Tibial artery (tissue), 4 donors: Measurements from ENCODE around the gene CAPN11.

Source experiments
- DNase-seq, 2 donors: peaks; one replicate each; pipeline ENCODE4 v3.0.0-alpha.2; 2019
- H3K27ac ChIP-seq, 2 donors: fragments of 200-600 bp; sonication (generic) in 1 of 2; 1 replicate in 1 of 2; 2 replicates in 1 of 2; pipeline ENCODE4 v1.5.1; 2018 to 2019; ENCODE audit warnings: mild to moderate bottlenecking in 1 of 2
- H3K27me3 ChIP-seq, 2 donors: fragments of 200-600 bp; sonication (generic) in 1 of 2; one replicate each; pipeline versions ENCODE4 v1.5.1 to v1.6.0; 2016 to 2019
- H3K36me3 ChIP-seq, 3 donors: fragments of 200-600 bp; sonication (generic) in 2 of 3; one replicate each; pipeline ENCODE4 v1.5.1; 2016 to 2019; ENCODE audit warnings: mild to moderate bottlenecking in 2 of 3
- H3K4me1 ChIP-seq, 4 donors: fragments of 200-600 bp; sonication (generic) in 2 of 4; 1 replicate in 3 of 4; 2 replicates in 1 of 4; pipeline ENCODE4 v1.5.1; 2016 to 2019
- H3K4me3 ChIP-seq, 2 donors: fragments of 200-600 bp; sonication (generic) in 1 of 2; 1 replicate in 1 of 2; 2 replicates in 1 of 2; pipeline ENCODE4 v1.5.1; 2018 to 2019; ENCODE audit warnings: mild to moderate bottlenecking in 2 of 2
- H3K9me3 ChIP-seq, 3 donors: fragments of 200-600 bp; sonication (generic) in 1 of 3; one replicate each; pipeline ENCODE4 v1.5.1; 2016 to 2019
- CTCF ChIP-seq, 2 experiments: fragments of 200-600 bp in 1 of 2; fragments of 450-650 bp in 1 of 2; IDR thresholded peaks; one replicate each; pipeline ENCODE4 v1.5.1; 2017 to 2019; ENCODE audit warnings: antibody characterized with exemption in 2 of 2, mild to moderate bottlenecking in 1 of 2, moderate library complexity in 1 of 2
- intact Hi-C: fragments of 100-400 bp; cut with DNase I; formaldehyde crosslinking; loops from one replicate; pipeline ENCODE4 v1.15.0; 2023; ENCODE audit warnings: low total_unique reads

Gene CAPN11

GRCh38 chr6:44225579-44226325 is 67.1 kb downstream of the CAPN11 start:
- H3K4me3 ChIP-seq = peak overlapping the region in 1 of 2 donors; percentile 19
- no peaks in the 10 kb centered on the region for H3K9me3 ChIP-seq
- peaks cover 15 to 19% (median 19%) of the 10 kb centered on the region in 3 donors for H3K36me3 ChIP-seq
- intact Hi-C loops = no loop called here
- H3K4me1 ChIP-seq = peaks cover 0 to 95% (median 69%) of the 10 kb centered on the region in 4 donors
- peak overlapping the region; percentile 97 to 99 for H3K27ac ChIP-seq
- DNase-seq = no peak
- H3K27me3 ChIP-seq = no peaks in the 10 kb centered on the region
- TF ChIP-seq CTCF (IDR thresholded peaks at IDR 0.05) = no peak

DNA sequence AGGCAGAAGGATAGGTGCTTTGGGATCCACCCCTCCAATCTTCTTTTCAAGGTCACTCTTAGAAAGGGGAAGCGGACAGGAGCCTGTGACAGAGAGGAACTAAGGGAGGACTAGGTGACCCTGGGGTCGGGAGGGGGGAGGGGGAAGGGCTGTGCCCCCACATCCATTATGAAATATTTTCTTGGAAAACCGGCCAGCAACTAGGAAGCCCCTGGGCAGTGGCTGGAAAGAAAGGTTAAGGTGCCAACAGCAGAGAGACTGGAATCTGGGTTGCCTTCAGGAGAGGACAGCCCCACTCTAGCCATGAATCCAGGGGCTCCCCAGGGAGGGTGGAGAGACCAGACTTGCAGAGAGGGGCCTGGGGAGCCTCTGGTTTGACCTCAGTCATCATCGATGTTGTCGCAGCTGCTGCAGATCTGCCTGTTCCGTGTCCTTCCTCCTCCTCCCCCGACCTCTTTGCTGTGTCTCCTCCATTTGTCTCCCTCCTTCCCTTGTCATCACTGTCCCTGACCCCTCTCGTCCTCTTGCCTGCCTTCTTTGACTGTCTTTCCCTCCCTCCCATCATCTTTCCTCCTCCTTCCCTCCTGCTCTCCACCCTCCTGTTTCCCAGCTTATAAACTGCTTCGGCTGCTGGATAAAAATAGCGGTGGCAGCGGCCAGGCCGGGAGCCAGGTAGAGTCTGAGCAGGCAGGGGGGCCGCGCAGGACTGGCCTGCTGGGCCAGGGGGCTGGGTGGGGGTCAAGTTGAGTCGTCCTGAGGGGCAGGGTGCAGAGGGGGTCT is 67.9 kb downstream of the CAPN11 start:
- peaks cover 23 to 28% (median 27%) of the 10 kb centered on the region in 3 donors for H3K36me3 ChIP-seq
- peak overlapping the region; percentile 97 to 99 for H3K27ac ChIP-seq
- intact Hi-C loops = no loop called here
- DNase-seq = no peak
- no peak for TF ChIP-seq CTCF (IDR thresholded peaks at IDR 0.05)
- H3K9me3 ChIP-seq = no peaks in the 10 kb centered on the region
- H3K4me1 ChIP-seq = peaks cover 0 to 88% (median 63%) of the 10 kb centered on the region in 4 donors
- H3K27me3 ChIP-seq = no peaks in the 10 kb centered on the region
- H3K4me3 ChIP-seq = peak overlapping the region; percentile 19 to 23

DNA sequence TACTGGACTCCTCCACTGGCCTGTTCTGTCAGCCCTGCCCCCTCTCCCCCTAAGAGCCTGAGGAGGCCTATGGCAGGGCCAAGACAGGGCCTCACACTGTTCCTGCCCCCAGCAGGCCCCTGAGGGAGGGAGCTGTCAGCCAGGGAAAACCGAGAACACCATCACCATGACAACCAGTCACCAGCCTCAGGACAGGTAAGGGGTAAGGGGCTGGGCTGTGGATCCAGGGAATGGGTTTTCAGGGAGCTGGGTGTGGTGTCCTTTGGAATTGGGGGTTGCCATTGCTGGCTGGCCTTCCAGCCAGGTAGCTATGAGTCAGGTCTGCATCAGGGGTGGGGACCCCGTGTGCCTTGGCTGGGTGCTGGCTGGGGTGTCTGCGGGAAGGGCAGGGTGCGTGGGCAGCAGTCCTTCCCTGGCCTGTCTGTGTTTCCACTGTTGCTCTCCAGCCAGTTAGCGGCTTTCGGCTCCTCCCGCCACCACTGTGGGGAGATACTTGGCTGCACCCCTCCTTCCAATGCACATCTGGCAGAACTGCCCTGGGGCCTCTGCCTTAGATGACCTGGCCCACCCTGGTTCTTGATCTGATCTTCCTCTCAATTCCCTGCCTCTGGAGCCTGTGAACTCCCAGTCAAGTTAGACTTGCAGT is 68.7 kb downstream of the CAPN11 start:
- H3K27ac ChIP-seq = peak overlapping the region; percentile 97 to 99
- intact Hi-C loops = no loop called here

GRCh38 chr6:44228031-44228430 is 69.4 kb downstream of the CAPN11 start:
- H3K4me1 ChIP-seq = peaks cover 0 to 88% (median 57%) of the 10 kb centered on the region in 4 donors
- H3K36me3 ChIP-seq = peaks cover 38 to 42% (median 42%) of the 10 kb centered on the region in 3 donors
- DNase-seq = no peak
- no peak for TF ChIP-seq CTCF (IDR thresholded peaks at IDR 0.05)
- intact Hi-C loops = no loop called here
- H3K9me3 ChIP-seq = no peaks in the 10 kb centered on the region
- peak overlapping the region; percentile 97 to 99 for H3K27ac ChIP-seq
- H3K27me3 ChIP-seq = no peaks in the 10 kb centered on the region
- H3K4me3 ChIP-seq = no peak overlapping the region

More for the DNA sequence above, 68.7 kb downstream of the CAPN11 start:
- H3K9me3 ChIP-seq = no peaks in the 10 kb centered on the region
- TF ChIP-seq CTCF (IDR thresholded peaks at IDR 0.05) = no peak
- peaks cover 30 to 35% (median 34%) of the 10 kb centered on the region in 3 donors for H3K36me3 ChIP-seq
- peak overlapping the region; percentile 19 to 23 for H3K4me3 ChIP-seq
- H3K4me1 ChIP-seq = peaks cover 0 to 88% (median 57%) of the 10 kb centered on the region in 4 donors
- no peak for DNase-seq
- H3K27me3 ChIP-seq = no peaks in the 10 kb centered on the region

GRCh38 chr6:44228433-44228832 is 69.8 kb downstream of the CAPN11 start:
- Histone ChIP-seq H3K4me1 (peaks cover 0 to 91% (median 61%) of the 10 kb centered on the region in 4 donors), H3K36me3 (peaks cover 39 to 46% (median 45%) of the 10 kb centered on the region in 3 donors), H3K27ac (peak overlapping the region; percentile 26 to 97), H3K4me3 (no peak overlapping the region), H3K9me3 (no peaks in the 10 kb centered on the region), H3K27me3 (no peaks in the 10 kb centered on the region)
- DNase-seq = no peak
- TF ChIP-seq CTCF (IDR thresholded peaks at IDR 0.05) = no peak
- intact Hi-C loops = no loop called here
